ENCODE data around the gene ATG3.

GRCh38 chr3:112500621-112501020 is 61.1 kb downstream of the ATG3 start:
- TF ChIP-seq CTCF (IDR thresholded peaks at IDR 0.05): no peak
- TF ChIP-seq POLR2A (IDR thresholded peaks at IDR 0.05): no peak
